Kasumi-1 (cell line): ENCODE measurements around the gene PLA2G4B.

Experiments used
- DNase-seq, 2 experiments: peaks; one replicate each; lab custom pipeline; 2025; lab: John Stamatoyannopoulos, UW

Gene PLA2G4B, protein sequence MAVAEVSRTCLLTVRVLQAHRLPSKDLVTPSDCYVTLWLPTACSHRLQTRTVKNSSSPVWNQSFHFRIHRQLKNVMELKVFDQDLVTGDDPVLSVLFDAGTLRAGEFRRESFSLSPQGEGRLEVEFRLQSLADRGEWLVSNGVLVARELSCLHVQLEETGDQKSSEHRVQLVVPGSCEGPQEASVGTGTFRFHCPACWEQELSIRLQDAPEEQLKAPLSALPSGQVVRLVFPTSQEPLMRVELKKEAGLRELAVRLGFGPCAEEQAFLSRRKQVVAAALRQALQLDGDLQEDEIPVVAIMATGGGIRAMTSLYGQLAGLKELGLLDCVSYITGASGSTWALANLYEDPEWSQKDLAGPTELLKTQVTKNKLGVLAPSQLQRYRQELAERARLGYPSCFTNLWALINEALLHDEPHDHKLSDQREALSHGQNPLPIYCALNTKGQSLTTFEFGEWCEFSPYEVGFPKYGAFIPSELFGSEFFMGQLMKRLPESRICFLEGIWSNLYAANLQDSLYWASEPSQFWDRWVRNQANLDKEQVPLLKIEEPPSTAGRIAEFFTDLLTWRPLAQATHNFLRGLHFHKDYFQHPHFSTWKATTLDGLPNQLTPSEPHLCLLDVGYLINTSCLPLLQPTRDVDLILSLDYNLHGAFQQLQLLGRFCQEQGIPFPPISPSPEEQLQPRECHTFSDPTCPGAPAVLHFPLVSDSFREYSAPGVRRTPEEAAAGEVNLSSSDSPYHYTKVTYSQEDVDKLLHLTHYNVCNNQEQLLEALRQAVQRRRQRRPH

DNA sequence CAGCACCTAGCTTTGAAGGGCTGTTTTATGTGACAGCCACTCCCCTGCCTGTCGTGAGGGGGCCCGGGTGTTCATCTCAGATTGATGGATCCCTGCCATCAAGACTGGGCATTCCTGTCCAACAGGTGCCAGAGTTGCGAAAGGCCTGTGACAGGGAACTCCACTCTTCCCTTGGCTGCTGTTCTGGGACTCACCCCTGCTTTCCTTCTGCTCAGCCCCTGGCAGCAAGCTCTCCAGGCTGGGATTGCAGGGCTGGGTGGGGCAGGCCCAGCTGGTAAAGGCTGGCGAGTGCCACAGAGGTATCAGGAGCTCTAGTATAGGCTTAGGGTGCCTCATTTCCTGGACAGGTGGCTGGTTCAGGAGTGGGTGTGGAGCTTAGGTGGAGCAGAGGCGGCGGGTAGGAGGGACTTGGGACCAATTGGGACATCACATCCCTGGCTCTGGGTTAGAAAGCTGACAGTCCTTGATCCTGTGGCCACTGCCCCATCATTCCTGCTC, at the start of gene PLA2G4B:
TSS of gene PLA2G4B (plus strand) at position 448 of the 498 bp plus-strand sequence. CDS start 67 bp downstream, outside the sequence.
- no peak for DNase-seq

DNA sequence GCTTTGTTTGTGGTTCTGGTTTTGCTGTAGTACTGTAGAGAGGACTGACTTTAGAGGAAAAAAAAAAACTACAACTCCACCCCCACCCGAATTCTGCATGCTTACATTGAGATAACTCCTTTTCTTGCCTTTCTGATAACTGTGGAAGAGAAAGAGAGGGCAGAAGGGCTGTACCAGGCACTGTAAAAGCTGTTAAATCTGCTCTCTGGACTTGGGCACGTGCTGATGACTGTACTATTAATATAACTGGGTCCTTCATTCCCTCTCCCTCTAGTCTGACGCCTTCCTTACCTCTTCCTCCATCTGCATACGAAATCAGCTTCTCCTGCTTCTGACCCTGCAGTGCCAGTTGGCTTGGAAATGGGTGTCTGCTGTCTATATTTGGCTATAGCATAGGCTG, 49.4 kb upstream of the PLA2G4B start:
- no peak for DNase-seq

DNA sequence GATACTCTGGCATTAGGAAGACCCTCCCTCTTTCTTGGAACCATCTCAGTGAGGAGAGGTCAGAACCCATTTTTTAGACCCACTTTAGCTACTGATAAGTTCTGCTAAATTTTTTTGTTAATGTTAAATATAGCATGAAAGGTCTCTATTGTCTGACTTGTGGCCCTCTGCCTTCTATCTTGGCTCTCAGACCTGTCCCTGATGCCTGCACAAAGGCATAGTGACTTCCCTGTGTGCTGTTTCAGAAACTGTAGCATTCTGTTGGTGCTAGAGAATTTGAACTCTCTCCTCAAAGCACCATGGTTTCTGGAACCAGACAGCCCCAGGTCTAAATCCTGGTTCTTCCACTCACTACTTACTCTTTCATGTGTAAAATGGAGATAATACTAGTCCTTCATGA, 49.0 kb upstream of the PLA2G4B start:
- DNase-seq, result no peak

DNA sequence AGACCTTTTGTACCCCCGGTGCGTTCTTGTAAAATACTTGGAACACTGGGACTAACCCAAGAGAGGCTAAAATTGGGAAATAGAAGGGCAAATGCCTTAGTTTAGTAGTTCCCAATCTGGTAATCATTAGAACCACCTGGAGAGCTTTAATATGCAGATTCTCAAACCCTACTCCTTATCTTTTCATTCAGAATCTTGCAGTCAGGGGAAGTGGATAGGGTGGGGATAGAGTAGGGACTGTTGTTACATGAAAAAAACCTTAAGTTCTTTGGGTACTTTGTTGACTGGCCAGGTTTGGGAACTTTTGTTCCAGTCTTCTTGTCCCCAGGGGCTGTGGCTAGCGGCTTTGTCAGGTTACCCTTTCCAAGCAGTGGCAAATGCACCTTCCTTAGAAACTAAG, 48.5 kb upstream of the PLA2G4B start:
- DNase-seq, result no peak

DNA sequence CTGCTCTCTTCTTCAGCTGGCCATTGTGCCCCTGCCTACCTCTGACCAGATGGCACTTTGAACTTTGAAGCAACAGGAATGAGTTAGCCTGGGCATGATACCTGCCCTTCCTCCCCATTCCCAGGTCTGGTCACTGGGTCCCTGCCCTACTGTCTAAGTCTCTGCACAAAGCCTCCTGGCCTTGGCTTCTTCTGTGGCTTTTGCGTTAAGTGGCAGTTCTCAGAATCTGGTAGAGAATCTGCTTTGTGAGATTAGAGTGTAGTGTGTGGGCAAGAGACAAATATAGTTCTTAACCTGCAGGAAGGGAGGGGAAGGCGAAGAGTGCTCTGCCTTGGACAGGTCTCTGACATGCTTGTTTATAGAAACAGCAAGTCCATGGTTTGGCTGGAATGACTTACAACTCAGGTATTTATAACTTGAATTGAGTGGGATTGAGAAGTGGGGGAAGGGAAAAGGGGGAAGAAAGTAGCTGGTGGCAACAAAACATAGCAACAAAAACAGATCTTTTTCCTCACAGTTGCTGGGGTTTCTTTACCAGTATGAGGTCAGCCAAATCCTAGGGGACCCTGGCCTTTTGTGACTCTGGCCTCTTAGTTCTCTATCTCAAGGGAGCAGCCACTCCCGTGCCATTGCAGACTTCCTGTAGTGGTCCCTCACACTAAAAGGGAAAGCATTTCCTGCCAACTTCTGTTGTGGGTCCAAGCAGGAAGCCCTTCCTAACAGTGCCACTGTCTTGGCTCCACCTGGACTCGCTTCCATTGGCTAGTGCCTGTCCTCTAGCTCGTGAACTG, 47.7 kb upstream of the PLA2G4B start:
- no peak for DNase-seq

DNA sequence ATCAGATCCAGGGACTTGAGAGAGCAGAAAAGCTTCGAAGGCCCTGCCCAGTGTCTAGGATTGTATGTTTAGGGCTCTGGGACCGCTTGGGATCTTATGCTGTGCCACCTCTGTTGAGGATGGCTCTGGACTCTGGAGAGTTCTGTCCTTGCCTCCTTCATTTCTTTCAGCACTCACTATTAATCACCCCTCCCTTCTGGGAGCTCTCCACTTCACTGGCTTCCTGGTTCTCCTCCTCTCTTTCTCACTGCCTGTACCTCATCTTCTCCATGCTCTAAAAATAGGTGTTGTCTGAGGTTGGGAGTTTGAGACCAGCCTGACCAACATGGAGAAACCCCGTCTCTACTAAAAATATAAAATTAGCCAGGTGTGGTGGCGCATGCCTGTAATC, 47.1 kb upstream of the PLA2G4B start:
- DNase-seq, result no peak

DNA sequence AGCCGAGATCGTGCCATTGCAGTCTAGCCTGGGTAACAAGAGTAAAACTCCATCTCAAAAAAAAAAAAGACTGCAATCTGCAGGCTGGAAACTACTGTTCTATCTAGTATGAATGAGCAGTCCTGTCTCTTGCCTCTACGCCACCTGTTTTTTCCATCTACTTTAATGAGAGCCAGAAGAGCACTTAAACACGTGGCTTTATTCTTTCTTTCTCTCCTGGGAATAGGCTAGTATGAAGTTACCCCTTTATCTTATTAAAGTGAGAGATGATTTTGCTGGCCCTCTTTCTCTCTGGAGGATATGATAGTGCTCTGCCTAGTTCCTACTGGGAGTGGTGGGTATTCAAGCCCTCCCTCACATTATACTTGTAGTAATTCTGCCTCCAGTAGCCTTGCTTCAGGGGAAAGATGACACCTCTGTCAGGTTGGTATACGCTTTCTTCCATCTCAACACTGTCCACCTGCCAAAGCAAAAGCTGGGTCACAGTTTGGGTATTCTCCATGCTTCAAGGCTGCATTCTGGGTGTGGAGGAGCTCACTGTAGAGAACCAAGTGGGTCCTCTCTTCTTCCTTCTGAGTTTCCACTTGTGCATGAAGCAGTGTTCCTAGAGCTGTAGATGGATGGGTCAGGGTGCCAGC, 46.5 kb upstream of the PLA2G4B start:
- no peak for DNase-seq

DNA sequence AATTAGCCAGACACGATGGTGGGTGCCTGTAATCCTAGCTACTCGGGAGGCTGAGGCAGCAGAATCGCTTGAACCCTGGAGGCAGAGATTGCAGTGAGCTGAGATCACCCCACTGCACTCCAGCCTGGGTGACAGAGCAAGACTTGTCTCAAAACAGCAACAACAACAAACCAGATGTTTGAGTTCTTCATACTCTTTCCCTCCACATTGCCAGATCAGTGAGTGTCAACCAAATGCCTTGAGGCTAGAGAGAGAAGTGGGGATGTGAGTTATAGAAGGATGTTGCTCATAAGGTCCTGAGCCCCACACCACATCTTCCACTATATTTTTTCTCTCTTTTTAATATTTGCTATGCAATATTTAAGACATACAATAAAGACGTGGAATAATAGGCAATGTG, 44.6 kb upstream of the PLA2G4B start:
- DNase-seq, result no peak

DNA sequence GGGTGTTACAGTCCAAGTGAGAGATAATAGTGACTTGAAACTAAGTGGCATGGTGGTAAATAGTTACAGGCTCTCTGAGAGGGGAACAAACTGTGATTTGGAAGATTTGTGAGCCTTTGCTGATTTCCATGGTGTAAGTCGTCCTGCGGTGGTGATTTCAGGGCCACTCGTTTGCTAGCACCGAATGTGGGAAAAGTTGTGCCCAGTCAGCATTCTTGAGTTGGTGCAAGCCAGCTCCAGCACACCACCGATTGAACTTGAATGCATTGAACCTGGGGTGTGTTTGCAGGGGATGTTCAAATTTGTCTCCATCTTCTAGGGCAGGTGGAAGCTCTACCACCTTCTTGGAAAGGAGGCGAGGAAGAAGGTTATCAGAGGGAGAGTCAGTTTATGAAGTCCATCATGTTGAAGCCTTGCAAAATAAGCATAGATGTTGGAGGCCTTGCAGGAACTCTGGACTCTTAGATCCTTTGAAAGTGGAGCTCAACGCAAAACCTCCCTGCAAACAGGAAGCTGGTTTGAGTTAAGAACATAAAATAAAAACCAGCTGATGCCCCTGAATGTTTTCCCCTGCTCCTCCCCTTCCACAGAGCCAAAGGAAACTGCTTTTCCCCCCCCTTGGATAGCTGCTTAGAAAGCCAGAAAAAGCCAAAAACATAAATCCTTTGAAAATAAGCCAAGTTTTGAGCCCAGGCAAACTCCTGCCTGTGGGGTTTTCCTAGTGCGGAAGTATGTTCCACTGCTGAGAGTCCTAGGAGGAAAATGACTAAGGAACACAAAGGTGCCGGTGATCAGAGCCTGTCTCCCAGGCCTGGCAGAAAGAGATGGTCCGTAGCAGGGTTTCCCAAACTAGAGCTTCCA, 42.4 kb upstream of the PLA2G4B start:
- DNase-seq, result no peak

DNA sequence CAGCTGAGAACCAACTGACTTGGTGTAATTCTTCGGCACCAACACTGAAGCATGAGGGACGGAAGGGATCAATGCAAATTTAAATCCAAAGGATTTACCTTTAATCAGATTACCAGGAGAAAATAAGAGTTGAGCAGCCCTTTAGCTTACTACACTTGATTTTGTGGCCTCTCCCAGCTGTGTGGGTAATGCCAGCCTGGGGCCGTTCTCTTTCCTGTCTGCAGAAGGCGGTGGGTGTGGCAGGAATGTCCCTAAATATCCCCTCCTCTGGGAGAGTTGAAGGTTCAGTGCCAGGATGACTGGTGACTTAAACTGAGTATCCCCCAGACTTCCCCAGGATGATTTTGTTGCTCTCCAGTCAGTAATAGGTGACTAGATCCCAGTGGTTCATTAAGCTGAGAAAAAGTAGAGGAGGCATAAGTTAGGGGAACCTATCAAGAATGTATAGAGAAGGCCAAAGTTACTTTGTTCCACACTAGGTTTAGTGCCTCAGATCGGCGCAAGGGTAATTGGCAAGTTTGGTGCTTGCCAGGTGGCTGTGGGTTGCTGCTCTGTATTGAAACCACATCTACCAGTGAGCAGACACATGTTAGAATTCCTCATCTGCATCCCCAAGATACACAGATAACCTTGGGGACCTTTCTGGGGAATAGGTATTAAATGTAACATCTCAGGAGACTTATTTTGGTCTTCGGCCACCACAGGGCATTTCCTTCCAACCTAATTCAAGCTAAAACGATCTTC, 41.3 kb upstream of the PLA2G4B start:
- no peak for DNase-seq

DNA sequence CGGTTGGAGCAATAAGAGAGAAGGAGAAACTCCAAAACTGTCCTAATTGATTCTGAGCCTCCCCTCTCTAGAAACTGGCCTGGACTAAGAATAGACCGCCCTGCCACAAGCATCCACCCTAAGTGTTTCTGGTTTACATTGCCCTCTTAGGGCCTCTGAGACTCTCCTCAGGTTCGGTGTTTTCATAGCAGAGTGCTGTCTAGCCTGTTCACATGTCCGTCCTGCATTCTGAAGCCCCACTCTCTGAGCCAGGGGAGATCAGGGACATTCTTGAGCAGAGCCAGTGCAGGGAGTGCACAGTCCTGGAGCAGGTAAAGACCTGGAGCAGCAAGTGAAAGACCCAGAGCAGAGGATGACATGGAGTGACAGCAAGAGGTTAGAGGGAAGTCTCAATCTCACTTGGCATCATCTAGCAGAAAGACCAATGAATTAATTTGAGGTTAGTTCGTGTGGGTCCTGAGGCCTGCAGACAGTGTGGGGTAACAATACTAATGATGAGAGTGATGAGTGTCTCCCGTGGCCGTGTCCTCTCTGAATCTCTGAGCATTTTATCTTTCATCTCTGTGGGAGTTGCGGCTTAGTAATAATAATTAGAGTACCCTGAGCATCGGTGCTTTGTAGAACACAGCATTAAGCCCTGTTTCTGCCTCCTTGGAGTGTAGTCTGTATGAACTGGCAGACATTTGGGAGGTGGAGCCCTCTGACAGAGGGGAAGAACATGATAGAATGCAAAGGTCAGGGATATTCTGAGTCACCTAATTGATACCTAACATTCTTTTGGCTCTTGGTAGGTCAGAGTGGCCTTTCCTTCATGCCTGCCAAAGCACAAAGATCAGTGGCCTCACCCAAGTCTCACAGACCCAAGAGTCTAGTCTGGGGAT, 39.8 kb upstream of the PLA2G4B start:
- DNase-seq, result no peak

DNA sequence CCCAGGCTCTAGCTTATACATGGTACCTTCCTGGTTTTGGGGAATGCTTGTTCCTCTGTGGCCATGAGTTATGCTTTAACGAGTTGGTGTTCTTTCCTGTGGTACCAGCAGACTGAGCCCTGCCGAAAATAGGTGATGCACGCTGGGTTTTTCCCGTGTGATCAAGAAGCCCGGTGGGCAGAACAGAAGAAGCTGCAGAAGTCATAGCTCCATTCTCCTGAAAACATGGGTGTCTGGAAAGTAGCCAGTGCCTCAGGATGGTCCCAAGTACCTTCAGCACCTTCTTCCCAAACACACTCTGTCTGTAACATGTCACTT, 39.2 kb upstream of the PLA2G4B start:
- no peak for DNase-seq

DNA sequence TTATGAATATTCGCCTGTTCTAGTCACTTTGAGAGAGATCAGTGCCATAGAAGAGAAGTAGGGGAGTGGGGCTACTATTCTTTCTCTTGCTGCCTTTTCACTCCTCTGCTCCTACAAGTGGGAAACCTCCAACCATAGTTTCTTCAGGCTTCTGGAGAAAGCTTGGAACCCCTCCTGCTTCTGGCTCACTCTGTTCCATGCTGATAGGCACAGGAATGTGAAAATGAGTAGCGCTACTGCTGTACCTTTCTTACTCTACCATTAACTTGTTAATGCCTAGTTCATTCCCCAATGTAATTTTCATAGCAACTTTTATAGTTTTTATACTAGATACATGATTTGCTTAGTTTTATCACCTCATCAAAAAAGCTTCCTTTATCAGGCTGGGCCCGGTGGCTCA, 37.5 kb upstream of the PLA2G4B start:
- DNase-seq, result no peak

DNA sequence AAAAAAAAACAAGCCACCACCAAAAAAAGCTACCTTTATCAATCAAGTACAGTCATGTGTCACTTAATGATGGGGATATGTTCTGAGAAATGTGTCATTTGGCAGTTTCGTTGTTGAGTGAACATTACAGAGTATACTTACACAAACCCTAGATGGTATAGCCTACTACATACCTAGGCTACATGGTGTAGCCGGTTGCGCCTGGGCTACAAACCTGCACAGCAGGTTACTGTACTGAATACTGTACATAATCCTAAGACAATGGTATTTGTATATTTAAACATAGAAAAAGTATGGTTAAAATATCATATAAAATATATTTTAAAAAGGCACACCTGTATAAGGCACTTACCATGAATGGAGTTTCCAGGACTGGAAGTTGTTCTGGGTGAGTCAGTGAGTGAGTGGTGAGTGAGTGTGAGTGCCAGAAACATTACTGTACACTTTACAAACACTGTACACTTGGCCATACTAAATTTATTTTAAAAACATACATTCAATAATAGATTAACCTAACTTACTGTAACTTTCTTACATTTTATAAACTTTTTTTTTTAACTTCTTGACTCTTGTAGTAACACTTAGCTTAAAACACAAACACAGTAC, 36.7 kb upstream of the PLA2G4B start:
- DNase-seq, result no peak

DNA sequence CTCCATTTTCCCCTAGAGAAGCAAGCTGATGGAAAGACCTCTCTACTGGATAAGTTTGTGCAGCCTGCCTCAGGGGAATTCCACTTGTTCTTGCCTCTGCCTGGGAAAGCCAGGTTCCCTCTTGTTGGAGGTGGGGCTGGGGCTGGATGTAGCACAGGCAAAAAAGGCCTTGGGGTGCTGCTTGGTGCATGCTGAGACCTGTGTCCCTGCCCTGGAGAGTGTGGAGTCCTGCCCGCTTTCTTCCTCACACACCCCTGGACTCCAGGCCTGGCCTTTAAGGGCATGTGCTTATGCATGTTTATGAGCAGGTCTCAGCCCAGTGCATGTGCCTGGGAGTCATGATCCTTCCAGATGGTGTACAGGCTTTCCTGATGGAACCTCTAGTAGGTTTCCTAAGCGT, 34.3 kb upstream of the PLA2G4B start:
- no peak for DNase-seq

DNA sequence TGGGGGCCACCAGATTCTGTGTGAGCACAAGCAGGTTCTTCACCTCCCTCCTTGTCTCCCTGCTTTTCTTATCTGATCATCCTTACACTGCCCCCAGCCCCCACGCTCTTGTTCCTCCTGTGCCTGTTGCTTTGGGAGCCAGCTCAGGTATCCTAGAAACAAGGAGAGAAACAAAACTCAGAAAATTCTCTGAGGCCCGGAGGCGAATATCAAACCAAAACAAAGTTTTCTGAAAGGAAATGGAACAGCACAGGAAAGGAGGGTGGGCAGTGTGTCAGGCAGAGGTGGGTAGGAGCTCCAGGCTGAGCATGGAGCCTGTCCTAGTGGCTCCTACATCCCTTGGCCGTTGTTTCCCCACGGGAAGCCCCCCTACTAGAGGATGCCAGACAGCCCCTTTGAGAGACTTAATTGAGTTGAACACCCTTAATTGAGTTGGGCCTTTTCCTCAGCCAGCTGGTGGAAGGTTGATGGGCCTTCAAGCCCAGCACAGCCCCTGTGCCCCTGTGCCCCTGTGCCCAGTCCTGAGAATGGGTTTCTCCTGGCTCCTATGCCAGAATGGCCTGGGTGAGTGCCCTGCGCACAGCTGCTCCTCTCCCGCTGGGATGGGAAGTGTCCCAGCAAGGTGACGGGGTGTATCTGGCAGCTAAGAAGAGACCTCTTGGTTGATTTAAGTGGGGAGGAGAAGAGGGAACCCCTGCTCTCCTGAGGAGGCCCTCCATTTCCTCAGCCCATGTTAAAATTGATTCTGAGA, 33.6 kb upstream of the PLA2G4B start:
- DNase-seq, result no peak

DNA sequence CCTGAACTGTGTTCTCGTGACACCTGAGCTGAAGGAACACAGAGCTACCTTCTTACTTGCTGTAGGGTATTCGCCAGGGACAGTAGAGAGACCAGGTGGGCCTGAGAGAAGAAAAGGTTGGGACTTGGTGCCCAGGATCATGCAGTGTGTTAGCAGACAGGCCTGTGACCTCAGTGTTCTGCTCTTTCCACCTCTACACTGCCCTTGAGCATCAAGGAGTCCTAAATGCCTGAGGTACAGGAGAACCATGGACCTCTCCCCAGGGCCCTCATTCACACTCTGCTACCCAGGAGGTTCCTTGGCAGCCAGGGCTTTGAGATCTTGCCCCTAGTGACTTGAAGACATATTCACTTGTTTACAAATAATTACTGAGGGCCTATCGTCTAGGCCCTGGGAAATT, 32.9 kb upstream of the PLA2G4B start:
- no peak for DNase-seq
